GM21390 (cell line): ENCODE measurements around the gene IGSF21.

ENCODE experiments used
- ATAC-seq: cut with Tn5 transposase; IDR thresholded peaks from one replicate; pipeline ENCODE4 v1.9.1; 2021; ENCODE audit not compliant: unreplicated experiment

The IGSF21 gene

GRCh38 chr1:18323259-18323658, 215.7 kb downstream of the IGSF21 start:
- no peak for ATAC-seq

DNA sequence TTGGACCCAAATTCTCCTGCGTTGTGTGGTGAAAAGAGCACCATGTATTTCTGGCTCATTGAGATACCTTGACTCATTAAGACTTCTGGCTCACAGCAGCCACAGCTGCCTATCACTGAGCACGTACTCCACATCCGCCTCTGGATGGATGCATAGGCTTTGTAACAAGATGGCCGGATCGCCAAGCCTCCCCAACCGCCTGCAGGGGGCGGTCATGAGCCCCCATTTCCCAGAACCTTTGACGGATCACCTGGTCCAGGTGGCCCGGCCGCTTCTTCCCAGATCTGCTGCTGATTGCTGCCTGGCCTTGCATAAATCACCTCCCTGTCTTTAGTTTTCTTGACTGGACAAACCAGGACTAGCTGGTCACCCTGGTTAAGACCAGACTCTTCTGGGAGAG, 216.6 kb downstream of the IGSF21 start:
- no peak for ATAC-seq

- no peak for ATAC-seq
Measured at GRCh38 chr1:18325136-18325535, 217.5 kb downstream of the IGSF21 start.

- no peak for ATAC-seq
Measured at GRCh38 chr1:18326211-18326897, 218.8 kb downstream of the IGSF21 start.

DNA sequence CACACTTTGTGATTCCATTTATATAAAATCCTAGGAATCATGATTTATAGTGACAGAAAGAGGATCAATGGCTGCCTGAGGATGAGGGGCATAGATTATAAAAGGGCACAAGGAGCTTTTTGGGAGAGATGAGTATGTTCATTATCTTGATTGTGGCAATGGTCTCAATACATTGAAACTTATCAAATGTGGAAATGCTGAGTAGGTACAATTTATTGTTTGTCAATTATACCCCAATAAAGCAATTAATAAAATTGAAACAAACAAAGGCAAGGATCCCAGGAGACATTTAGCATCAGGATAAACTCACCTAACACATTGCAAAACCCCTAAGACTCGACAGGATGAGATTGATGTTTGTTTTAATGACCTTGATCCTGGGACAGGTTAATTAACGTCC, 220.1 kb downstream of the IGSF21 start:
- ATAC-seq = no peak

DNA sequence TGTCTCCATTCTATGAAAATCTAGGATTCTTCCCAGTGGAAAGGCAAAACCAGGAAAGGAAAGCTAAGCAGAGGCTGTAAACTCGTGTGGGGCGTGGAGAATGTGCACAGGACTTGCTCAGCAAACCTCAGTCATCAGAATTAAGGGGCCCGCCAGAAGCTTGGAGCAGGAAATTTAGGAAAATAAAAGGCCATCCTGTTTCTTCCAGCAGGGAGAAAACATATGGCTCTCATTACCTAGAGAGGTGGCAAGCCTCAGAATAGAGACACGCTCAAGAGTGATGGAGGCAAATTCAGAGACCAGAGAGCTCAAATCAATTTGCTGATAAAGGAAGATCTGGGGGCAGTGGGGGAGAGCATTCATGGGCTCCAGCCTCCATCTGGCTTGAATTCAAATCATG, 221.2 kb downstream of the IGSF21 start:
- ATAC-seq = no peak

DNA sequence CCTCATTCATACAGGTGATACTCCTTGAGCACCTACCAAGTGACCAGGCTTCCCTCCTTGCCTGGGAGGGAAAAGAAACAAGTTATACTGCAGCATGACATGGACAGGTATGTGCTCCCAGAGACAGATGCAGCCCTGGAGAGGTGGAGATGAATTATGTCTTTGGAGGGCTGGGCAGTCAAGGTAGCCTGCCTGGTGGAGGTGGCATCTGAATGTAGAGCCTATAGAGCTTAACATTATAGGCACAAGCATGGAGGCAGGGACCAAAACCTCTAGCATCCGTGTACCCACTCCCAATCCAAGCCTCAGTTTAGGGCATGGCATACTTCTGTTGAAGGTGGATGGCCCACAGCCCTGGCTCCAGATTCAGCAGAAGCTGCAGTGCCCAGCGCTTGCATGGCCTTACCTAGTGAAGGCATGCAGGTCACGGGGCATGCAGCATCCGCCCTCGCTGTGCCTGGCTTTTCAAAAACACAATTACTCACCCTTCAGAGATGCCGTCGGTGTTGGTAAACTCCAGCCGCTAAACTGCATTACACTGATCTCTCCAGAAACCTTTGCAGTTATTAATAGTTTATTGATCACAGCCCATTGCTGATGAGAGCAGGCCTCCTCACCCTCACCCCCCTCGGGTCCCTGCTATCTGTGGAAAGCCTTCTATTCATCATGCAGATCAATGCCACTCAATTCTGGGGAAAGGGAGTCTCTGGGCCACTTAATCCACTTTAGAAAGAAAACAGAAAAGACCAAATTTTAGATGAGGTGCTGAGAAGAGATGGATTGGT, 222.1 kb downstream of the IGSF21 start:
- no peak for ATAC-seq

DNA sequence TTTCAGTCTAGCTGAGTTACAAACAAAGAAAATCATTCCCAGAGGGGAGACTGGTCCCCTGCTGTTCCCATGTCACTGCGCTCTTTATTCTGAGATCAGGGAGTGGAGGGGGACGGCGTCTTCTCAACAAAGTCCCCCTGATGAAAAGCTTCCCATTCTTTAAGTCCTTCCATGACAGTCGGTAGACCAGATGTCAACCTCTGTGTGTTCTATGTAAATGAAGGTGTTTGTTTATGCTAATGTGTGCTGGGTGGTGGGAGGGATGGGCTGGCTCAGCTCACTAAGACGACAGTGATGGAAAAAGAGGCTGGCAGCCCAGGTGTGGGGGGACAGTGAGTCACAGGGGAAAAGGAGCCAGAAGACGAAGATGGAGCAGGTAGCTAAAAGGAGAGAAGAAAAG, 225.0 kb downstream of the IGSF21 start:
- ATAC-seq = no peak

GRCh38 chr1:18333220-18333619, 225.6 kb downstream of the IGSF21 start:
- ATAC-seq = no peak

- ATAC-seq = no peak
Measured at GRCh38 chr1:18336801-18337200, 229.2 kb downstream of the IGSF21 start.

DNA sequence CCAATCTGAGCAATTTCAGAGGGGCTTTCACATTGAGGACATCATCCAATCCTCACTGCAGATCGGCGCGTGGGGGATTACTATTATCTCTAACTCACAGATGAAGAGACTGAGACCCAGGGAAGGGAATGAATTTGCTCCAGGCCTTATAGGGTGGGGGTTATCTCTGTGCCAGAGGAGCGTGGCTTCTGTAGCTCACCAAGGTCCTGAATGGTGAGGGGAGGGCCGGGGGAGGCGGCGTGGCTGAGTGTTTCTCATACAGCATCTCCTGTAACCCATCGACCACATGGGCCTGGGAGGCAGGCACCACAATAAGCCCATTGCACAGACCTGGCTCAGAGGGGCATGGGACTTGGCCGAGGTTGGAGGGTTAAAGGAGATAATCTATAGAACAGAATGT, 230.2 kb downstream of the IGSF21 start:
- no peak for ATAC-seq

DNA sequence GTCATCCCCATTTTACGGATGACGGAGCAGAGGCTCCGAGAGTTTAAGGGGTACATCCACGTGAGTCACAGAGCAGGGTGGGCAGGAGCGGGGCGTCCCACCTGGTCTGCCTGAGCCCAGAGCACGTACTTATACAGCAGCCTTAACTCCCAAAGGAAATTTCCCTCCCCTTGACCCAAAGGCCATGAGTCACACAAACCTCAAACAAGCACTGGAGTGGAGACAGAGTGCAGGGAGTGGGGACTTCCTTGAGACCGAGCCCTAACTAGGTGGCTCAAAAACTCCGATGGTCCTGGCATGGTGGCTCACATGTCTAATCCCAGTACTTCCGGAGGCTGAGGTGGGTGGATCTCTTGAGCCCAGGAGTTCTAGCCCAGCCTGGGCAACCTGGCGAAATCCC, 231.6 kb downstream of the IGSF21 start:
- no peak for ATAC-seq

GRCh38 chr1:18340158-18340764, 232.7 kb downstream of the IGSF21 start:
- no peak for ATAC-seq

DNA sequence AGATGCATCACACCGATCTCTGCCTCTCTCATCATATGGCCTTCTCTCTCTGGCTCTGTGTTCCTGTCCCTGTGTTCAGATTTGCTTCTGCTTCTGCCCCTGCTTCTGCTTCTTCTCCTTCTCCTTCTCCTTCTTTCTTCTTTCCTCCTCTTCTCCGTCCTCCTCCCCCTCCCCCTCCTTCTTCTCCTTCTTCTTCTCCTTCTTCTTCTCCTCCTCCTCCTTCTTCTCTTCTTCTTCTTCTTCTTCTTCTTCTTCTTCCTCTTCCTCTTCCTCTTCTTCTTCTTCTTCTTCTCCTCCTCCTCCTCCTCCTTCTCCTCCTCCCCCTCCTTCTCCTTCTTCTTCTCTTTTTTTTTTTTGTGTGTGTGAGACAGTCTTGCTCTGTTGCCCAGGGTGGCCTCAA, 233.2 kb downstream of the IGSF21 start:
- no peak for ATAC-seq

DNA sequence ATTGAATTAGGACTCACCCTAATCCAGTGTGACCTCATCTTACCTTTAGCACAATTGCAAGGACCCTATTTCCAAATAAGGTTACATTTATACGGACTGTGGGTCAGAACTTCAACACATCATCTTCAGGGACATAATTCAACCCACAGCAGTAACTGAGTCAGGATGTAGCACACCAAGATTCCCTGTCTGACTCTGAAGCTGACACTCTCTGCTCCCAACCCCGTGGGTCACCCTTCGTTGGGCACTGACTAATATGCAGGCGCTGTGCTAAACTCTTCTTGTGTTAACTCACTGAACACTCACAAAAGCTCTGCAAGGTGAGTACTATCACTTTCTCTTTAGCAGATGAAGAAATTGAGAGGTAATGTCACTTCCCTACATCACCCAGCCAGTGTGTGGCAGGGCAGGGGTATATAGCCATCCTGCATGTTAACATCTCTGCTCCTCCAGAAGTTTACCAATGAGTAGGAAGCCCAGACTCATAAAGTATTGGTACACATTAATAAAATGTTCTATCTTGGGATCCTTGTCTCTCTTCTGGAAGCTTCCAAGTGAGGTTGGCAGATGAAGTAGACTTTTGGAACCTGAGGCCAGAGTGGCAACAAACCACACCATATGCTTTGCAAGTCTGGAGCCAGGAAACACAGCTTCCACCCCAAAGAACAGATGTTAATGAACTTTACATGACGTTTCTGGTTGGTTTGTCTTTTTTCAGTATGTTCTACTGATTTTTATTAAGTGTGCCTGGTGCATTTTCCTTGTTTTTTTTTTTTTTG, 233.9 kb downstream of the IGSF21 start:
- no peak for ATAC-seq

DNA sequence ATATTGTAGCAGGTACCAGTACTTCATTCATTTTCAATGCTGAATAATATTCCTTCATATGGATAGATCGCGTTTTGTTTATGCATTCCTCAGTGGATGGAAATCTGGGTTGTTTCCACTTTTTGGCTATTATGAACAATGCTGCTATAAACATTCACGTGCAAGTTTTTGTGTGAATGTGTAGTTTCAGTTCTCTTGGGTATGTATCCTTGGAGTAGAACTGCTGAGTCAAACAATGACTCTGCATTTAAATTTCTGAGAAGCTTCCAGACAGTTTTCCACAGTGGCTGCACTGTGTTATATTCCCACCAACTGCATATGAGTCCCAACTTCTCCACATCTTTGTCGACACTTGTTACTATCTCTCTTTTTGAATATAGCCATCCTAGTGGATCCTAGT, 235.1 kb downstream of the IGSF21 start:
- ATAC-seq = no peak

DNA sequence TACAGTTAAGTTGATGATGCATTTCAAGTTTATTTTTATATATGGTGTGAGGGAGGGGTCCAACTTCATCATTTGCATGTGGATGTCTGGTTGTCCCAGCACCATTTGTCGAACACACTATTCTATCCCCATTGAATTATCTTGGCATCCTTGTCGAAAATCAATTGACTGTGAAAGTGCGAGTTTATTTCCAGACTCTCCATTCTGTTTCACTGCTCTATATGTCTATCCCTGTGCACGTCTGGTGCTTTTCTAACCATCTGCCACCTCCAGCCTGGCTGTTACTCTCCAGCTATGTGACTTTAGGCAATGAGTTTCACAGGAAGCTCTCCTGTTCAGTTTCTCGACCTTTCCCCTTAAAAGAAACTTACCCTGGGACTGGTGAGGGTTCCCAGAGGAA, 236.0 kb downstream of the IGSF21 start:
- ATAC-seq = no peak

DNA sequence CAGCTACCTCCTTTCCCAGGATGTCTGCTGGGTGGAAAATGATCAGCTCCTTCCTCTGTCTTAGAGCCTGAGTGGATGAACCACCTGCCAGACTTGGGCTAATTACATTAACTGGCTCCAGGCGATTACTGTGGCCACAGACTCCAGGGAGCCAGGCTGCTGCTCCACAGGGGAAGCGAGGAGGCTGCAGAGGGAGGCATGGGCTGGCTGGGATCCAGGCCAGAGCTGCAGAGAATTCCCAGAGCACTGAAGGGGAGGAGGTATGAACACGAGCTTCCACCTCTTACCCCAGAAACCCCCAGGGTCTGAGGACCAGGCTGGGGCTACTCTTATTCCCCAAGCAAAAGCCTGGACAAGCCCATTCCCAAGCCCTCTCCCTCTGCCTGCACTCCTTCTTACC, 237.2 kb downstream of the IGSF21 start:
- no peak for ATAC-seq

DNA sequence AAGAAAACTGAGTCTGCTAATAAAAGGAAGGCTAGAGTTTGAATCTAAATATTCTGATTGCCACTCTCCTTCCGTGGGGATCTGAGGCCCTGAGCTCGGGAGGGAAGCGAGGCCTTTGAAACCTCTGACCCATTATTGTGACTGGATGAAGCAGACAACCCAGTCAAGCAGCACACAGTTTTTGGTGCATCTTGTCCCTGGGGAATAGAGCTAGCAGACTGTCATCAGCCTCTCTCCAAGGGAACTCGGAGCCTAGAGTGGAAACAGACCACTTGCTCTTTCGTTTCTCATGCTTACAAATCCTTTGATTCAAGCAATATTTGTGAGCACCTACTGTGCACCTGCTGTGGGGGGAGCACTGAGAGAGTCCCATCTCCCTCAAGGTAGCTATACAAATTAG, 240.0 kb downstream of the IGSF21 start:
- ATAC-seq = no peak

DNA sequence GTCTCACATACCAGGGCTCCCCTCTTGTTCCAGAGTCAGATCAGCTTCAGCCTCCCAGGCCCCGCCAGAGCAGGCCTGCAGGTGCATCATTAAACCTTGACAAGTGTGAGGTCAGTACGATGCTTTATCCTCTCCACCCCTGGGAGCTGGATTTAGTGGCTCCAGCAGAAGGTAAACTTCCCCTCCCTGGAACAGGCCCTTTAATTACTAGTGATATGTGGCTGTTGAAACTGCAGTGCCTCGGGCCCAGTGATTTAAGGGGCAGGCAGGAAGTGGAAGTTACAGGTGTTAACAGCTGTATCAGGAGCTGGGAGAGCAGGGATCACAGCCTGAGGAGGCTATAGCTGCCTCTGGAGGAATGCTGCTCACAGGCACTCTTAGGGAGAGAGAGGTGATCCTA, 240.8 kb downstream of the IGSF21 start:
- no peak for ATAC-seq

DNA sequence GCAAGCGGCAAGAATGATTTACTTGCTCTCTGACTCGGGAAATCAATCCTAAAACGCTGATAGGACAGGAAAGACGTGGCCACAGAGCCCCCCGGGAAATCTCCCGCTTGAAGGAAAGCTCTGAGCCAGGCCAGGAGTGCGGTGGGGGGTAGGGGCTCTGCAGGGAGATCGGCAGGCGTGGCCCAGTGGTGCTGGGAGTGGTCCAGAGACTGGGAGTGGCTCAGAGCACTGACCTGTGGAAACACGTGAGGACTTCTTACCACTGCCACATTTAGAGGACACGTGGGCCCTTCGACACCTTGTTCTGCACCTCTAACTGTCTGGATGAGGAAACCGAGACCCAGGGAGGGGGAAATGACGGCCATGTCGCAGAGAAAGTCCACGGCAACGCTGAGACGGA, 243.1 kb downstream of the IGSF21 start:
- no peak for ATAC-seq

DNA sequence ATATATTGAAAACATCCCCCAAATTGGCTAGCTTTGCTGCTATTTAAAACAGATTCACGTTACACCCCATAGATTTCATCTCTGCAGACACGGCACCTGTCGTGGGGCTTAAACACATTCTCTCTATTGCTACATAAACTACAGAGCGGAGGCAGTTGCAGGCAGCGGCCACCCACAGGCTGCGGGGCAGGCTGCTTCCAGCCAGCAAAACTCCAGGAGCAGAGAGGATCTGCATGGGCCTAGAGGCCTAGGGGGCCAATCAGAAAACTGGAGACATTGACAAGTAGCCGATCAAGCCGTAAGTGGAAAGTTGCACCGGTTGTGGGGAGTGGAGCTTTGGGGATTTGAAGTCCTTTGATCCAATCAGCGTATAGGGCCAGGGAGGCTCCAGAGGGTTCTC, 244.1 kb downstream of the IGSF21 start:
- no peak for ATAC-seq
